Brain microvascular endothelial cell (primary cell): ENCODE measurements around the gene ST6GALNAC1.

Experiments used
- DNase-seq: peaks from one replicate; pipeline ENCODE4 v3.0.0-alpha.2; 2020
- H3K27ac ChIP-seq: fragments of 250-450 bp; sonication (Bioruptor Pico); 2 replicates; pipeline ENCODE4 v1.5.1; 2020; ENCODE audit warnings: mild to moderate bottlenecking, moderate library complexity
- H3K27me3 ChIP-seq: fragments of 250-450 bp; sonication (Bioruptor Pico); replicated peaks from 2 replicates; pipeline ENCODE4 v1.5.1; 2020; ENCODE audit warnings: mild to moderate bottlenecking
- H3K36me3 ChIP-seq: fragments of 250-450 bp; sonication (Bioruptor Pico); replicated peaks from 2 replicates; pipeline ENCODE4 v1.5.1; 2020; ENCODE audit warnings: mild to moderate bottlenecking
- H3K4me3 ChIP-seq: 2 replicates; pipeline ENCODE4 v1.5.1; 2011; ENCODE audit warnings: low read depth, mild to moderate bottlenecking, control low read depth, low read length, moderate library complexity
- in situ Hi-C: cut with HindIII; loops from 2 replicates; pipeline ENCODE4 v1.10.0; 2017; ENCODE audit warnings: low sequenced_read_pairs, low pct_ligation_motif_present
- TF ChIP-seq, protein P1 (sequence below): IDR thresholded peaks from 2 replicates; pipeline ENCODE4 v1.5.1; 2011; ENCODE audit warnings: low read depth, mild to moderate bottlenecking, moderate library complexity, low read length, control low read depth, inconsistent platforms; ENCODE audit errors: missing control alignments

ST6GALNAC1 gene

DNA sequence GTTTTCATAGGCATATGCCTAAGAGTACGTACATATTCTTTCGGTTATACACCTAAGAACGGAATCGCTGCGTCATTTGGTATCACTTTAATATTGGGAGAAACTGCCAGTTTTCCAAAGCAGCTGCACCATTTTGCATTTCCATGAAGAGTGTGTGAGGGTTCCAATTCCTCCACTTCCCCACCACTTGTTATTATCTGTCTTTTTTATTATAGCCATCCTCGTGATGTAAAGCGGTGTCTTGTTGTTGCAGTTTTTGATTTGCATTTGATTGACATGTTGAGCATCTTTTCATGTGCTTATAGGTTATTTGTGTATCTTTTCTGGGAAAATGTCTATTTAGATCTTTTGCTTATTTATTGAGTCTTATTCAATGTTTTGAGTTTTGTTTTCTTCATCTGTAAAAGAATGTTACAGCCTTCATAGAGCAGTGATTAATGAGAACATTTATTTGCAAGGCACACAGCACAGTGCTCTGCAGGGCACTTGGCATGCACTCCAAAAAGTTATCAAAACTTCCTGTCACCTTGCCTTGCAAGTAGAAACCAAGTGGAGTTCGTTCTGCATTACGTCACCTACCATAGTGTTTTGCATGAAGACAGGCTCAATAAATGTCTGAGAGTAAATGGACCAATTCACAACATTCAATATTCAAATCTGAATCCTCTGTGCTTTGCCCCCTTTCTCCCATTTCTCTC is 26.6 kb upstream of the ST6GALNAC1 start:
- Histone ChIP-seq H3K36me3 (peaks cover 4% of the 10 kb centered on the region), H3K27ac (no peak overlapping the region), H3K27me3 (no peaks in the 10 kb centered on the region), H3K4me3 (no peak overlapping the region)
- TF ChIP-seq, protein P1, sequence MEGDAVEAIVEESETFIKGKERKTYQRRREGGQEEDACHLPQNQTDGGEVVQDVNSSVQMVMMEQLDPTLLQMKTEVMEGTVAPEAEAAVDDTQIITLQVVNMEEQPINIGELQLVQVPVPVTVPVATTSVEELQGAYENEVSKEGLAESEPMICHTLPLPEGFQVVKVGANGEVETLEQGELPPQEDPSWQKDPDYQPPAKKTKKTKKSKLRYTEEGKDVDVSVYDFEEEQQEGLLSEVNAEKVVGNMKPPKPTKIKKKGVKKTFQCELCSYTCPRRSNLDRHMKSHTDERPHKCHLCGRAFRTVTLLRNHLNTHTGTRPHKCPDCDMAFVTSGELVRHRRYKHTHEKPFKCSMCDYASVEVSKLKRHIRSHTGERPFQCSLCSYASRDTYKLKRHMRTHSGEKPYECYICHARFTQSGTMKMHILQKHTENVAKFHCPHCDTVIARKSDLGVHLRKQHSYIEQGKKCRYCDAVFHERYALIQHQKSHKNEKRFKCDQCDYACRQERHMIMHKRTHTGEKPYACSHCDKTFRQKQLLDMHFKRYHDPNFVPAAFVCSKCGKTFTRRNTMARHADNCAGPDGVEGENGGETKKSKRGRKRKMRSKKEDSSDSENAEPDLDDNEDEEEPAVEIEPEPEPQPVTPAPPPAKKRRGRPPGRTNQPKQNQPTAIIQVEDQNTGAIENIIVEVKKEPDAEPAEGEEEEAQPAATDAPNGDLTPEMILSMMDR, result no peak
- DNase-seq, result no peak
- in situ Hi-C loops, result no loop called here

DNA sequence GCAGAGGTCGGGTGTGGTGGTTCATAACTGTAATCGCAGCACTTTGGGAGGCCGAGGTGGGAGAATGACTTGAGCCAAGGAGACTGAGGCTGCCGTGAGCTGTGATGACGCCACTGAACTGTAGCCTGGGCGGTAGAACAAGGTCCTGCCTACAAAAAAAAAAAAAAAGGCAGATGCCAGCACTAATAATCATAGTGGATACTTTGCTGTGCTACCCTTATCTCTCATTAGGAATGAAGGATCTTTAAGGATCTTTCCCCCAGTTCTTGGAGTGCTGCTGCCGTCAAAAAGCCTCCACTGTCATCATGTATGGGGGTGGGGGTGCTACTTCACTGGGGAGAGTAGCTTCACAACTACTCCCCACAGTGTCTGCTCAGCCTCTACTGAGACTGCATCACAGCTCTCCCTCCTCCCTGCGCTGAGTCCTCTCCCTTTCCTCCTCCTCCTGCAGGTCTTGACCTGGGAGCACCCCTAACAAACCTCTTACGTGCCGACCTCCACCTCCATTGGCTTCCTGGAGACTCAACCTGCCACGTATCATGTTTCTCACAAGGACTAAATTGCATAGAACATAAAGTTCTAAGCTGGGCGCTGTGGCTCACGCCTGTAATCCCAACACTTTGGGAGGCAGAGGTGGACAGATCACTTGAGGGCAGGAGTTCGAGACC is 24.4 kb upstream of the ST6GALNAC1 start:
- Histone ChIP-seq H3K36me3 (no peaks in the 10 kb centered on the region), H3K27me3 (no peaks in the 10 kb centered on the region), H3K4me3 (no peak overlapping the region), H3K27ac (no peak overlapping the region)
- TF ChIP-seq, protein P1, result no peak
- in situ Hi-C loops, result no loop called here
- DNase-seq, result no peak

- Histone ChIP-seq H3K4me3 (no peak overlapping the region), H3K27ac (no peak overlapping the region), H3K27me3 (no peaks in the 10 kb centered on the region), H3K36me3 (no peaks in the 10 kb centered on the region)
- in situ Hi-C loops, result no loop called here
- DNase-seq, result no peak
- TF ChIP-seq, protein P1, result no peak
These were observed 23.9 kb upstream of the ST6GALNAC1 start for GRCh38 chr17:76667491-76667755.

GRCh38 chr17:76660656-76661042 is 17.1 kb upstream of the ST6GALNAC1 start:
- TF ChIP-seq, protein P1, result no peak
- Histone ChIP-seq H3K36me3 (no peaks in the 10 kb centered on the region), H3K4me3 (no peak overlapping the region), H3K27me3 (no peaks in the 10 kb centered on the region), H3K27ac (no peak overlapping the region)
- in situ Hi-C loops, result no loop called here
- no peak for DNase-seq

- no peak overlapping the region for H3K4me3 ChIP-seq
- H3K36me3 ChIP-seq, result no peaks in the 10 kb centered on the region
- in situ Hi-C loops, result no loop called here
- no peak overlapping the region for H3K27ac ChIP-seq
- TF ChIP-seq, protein P1, result no peak
- no peak for DNase-seq
- no peaks in the 10 kb centered on the region for H3K27me3 ChIP-seq
These were observed 16.5 kb upstream of the ST6GALNAC1 start for GRCh38 chr17:76659928-76660655.
